GM18505 (cell line): ENCODE results near the gene ZDHHC12.
A peak's percentile ranks its signal among the peaks of the same experiment; 100 is the strongest.

ENCODE experiments used
- ATAC-seq: cut with Tn5 transposase; IDR thresholded peaks from one replicate; pipeline ENCODE4 v1.9.1; 2021; ENCODE audit not compliant: unreplicated experiment
- POLR2A ChIP-seq: IDR thresholded peaks from 4 replicates; pipeline ENCODE4 v1.6.1; 2011; ENCODE audit warnings: borderline replicate concordance; ENCODE audit not compliant: insufficient read depth, insufficient read length; ENCODE audit errors: extremely low read depth

ZDHHC12 gene, protein sequence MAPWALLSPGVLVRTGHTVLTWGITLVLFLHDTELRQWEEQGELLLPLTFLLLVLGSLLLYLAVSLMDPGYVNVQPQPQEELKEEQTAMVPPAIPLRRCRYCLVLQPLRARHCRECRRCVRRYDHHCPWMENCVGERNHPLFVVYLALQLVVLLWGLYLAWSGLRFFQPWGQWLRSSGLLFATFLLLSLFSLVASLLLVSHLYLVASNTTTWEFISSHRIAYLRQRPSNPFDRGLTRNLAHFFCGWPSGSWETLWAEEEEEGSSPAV

DNA sequence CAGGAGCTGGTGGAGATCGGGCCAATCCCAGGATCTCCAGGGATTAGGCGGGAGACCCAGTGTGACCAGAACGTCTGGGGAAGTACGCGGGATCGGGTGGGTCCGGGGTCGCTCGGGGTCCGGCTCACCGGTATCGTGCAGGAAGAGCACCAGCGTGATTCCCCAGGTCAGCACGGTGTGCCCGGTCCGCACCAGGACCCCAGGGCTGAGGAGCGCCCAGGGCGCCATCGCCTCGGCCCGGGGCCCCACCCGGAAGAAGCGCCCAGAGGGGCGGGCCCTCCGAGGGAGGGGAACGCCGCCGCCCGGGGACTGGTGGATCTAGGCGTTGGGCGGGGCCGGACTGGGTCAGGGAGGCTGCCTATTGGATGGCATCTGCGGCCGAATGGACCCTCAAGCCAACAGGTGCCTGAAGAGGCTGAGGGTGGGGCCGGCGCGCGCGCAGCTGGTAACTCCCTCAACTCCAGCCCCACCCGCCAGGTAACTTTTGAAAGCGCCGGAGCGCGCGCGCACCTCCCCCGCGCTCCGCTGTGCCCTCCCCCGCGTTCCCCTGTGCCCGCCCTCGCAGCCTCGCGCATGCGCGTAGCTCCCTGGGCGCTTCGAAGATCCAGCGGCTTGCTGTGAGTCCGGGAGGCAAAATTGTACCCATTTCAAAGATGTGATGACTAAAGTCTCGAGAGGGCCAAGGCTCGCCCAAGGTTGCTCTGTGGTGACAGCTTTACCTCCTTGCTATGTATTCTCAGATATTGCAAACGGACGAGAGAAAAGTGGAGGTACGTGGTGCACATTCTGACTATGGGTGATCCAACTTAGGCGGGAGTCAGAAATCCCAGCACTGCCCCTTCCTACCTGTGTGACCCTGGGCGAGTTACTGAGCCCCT, at the start of gene ZDHHC12:
TSS of gene ZDHHC12 (minus strand) at position 262 of the 878 bp plus-strand sequence. CDS start at position 228, 34 bp downstream.
- peak; percentile 89 for ATAC-seq
- TF ChIP-seq POLR2A, result peak; percentile 98

DNA sequence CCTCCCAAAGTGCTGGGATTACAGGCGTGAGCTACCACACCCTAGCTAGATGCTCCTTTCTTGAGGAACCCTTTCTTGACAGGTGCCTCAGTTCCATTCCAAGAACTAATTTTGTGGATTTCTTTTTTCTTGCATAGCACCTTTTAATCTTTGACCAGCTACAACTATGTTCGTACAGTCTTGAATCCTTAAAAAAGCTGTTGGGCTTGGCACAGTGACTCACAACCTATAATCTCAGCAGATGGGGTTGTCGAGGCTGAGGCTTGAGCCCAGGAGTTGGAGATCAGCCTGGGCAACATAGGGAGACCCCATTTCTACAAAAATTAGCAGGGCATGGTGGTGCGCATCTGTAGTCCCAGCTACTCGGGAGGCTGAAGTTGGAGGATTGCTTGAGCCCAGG, 49.1 kb upstream of the ZDHHC12 start:
- no peak for TF ChIP-seq POLR2A
- no peak for ATAC-seq

DNA sequence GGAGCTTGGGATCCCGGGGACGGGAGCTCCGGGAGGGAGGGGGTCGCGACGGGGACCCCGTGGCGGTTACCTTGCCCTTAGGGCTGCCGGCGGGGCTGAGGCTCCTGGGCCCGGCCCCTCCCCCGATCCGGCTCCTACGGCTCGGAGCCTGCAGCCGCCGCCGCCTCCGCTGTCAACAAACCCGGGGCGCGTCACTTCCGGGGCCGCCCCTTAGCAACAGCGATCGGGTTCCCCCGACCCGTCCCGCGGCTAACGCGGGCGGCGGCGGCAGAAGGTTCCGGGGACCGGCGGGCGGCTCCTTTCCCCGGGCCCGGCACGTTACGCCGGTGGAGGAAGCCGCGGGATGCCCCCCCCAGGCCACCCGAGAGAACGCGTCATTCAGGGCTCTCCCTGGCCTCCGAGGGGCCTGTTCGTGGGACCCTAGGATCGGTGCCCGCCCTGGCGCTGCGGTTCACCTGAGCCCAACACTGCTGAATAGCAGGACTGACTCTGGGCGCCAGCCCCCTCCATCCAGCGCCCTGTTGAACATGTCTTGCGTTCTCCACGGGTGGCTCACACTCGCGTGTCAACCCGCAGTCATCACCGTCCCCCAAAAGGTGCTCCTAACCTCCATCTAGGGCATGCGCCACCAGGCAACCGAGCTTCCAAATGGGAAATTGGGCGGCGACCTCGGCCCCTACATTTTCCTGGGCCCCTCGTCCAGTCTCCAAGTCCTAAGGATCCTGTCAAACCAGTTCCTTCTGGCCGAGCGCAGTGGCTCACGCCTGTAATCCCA, 48.0 kb upstream of the ZDHHC12 start, which contains the start of gene ZER1:
TSS of gene ZER1 (minus strand) at position 183 of the 775 bp plus-strand sequence. CDS start 16,362 bp downstream, outside the sequence.
- ATAC-seq, result peak; percentile 88
- TF ChIP-seq POLR2A, result peak; percentile 75

DNA sequence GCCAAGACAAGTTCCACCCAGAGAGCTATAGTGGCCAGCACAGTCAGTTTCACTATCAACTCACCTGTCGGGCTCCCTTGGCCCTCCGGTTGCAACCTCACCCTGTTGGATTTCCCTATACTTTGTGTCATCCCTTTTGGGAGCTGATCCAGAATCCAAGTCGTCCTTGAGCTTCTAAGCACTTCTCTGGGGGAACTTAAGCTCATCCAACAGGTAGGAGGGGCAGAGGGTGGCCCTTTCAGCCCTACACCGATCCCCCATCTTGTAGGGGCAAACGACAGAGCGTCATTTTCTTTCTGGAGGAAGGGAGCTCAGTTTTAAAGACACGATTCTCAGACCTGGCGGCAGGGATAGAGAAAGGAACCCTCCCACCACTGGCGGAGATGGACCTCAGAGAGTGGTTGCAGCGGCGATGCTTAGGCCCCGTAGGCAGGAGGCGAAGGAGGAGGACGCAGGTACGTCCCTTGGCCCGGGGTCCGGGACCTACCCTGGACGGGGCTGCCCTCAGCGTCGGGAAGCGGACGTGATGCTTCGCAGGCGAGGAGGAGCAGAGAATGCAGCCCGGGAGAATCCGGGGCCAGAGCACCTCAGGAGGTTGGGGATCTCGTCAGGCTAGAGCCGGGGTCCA, 47.3 kb upstream of the ZDHHC12 start:
- peak; percentile 13 for ATAC-seq
- no peak for TF ChIP-seq POLR2A

- TF ChIP-seq POLR2A, result no peak
- ATAC-seq, result no peak
These were observed 46.5 kb upstream of the ZDHHC12 start for GRCh38 chr9:128770286-128771030.

DNA sequence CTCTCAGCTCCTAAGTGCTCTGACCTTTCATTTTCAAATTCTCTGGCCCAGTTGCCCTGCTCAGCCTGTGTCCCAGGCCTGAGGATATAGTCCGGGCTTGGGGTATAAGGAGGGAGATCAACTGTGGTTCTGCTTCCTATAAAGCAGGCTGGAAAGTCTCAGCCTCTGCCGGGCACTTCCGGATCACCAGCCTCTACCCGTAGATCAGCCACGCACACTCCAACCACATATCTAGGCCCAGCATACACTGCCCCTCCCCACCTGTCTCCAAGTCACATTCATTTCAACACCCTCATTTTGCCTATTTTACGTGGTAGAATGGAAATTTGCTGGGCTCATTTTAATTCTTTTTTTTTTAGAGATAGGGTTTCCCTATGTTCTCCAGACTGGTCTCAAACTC, 44.7 kb upstream of the ZDHHC12 start:
- no peak for TF ChIP-seq POLR2A
- ATAC-seq, result no peak

GRCh38 chr9:128765499-128765898, 41.6 kb upstream of the ZDHHC12 start:
- no peak for TF ChIP-seq POLR2A
- no peak for ATAC-seq

DNA sequence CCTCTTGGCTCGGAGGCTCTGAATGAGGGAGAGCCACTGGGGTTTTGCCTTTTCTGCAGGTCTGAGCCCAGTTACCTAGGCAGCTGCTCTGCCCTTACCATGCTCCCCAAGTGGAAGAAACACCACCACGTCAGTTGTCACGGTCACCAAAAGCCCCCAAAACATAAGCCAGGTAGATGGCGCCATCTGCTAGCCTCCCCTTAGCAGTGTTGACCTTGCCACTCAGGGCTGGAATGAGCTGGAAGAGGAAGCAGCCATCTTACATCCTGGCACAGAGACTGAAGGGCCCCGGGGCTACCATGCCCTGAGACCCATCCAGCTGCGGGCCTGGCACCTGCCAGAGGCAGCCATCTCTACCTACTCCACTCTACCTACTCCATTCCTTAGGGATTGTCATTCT, 40.4 kb upstream of the ZDHHC12 start:
- no peak for ATAC-seq
- TF ChIP-seq POLR2A, result no peak

DNA sequence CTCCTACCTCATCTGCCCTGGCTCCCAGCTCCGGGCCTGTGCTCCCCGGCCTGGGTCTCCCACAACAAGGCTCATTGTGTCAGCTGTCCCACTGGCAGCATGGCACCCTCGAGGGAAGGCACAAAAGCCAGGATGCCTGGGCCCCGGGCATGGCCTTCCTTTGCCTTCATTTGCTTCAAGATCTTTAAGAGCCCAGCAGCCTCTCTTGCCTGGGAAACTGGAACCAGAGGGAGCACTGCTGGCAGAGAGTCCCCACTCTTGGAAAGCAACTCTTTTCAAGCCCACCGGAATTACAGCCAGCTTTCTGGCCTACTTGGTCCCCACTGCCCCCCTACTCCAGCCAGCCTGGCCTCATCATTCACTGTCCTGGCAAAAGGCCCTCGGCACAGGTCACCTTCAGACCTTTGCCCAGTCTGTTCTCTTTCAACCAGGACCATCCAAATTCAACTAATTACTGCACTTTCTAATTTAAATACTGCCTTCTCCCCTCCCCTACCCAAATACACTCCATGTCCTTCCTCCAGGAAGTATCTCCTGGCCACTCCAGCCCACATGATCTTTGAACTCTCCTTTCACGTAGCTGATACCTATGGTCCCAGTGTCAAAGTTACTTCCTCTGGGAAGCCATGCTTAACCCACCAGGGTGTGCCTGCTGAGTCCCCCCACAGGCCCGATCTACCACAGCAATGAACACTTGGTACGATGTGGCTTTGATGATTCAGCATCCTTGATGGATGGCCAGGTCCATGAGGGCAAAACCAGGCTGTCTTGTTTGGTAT, 38.9 kb upstream of the ZDHHC12 start:
- no peak for TF ChIP-seq POLR2A
- ATAC-seq, result no peak

DNA sequence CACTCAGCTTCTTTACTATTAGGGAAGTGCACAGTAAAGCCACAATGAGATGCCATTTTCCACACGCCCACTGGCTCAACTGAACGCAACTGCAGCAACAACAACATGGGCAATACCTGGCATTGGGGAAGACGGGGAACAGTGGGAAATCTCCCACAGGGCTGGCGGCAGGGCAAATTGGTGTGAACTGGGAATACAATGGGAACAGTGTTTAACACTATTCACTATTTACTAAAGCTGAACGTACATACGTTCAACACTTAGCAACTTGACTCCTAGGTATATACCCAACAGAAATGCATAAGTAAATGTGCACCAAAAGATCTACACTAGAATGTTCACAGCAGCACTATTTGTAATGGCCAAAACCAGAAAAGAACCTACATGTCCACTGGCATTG, 33.7 kb upstream of the ZDHHC12 start:
- no peak for TF ChIP-seq POLR2A

DNA sequence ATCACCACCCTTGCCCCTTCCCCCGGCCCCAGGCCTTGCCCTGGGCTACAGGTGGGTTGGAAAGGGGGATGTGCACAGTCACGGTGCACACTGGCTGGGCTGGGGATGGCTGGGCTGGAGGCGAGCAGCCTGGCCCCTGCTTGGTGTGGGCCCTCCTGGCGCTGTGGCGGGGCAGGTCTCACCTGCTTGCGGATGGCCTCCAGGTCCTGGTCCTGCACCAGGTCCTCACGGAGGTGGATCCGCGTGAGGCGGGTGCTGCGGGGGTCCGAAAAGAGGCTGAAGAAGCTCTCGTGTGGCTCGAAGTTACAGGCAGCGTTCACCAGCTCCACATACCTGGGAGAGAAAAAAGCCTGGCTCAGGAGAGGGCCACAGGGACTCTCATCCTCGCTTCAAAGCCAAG, 29.7 kb upstream of the ZDHHC12 start:
- TF ChIP-seq POLR2A, result no peak
- ATAC-seq, result no peak

More for the DNA sequence above, 33.7 kb upstream of the ZDHHC12 start:
- ATAC-seq, result no peak
